Measurements from ENCODE around the gene ALDH1A2.

- TF ChIP-seq, protein P1, sequence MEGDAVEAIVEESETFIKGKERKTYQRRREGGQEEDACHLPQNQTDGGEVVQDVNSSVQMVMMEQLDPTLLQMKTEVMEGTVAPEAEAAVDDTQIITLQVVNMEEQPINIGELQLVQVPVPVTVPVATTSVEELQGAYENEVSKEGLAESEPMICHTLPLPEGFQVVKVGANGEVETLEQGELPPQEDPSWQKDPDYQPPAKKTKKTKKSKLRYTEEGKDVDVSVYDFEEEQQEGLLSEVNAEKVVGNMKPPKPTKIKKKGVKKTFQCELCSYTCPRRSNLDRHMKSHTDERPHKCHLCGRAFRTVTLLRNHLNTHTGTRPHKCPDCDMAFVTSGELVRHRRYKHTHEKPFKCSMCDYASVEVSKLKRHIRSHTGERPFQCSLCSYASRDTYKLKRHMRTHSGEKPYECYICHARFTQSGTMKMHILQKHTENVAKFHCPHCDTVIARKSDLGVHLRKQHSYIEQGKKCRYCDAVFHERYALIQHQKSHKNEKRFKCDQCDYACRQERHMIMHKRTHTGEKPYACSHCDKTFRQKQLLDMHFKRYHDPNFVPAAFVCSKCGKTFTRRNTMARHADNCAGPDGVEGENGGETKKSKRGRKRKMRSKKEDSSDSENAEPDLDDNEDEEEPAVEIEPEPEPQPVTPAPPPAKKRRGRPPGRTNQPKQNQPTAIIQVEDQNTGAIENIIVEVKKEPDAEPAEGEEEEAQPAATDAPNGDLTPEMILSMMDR (IDR thresholded peaks at IDR 0.05; ENCODE audit: low read depth, low read length, poor library complexity, severe bottlenecking): no peak
- no peak for TF ChIP-seq EZH2phosphoT487 (IDR thresholded peaks at IDR 0.05; ENCODE audit: borderline replicate concordance, low read length)
These were observed 117.7 kb downstream of the ALDH1A2 start for GRCh38 chr15:57947781-57948180.
